B cell (primary cell): ENCODE measurements around the gene TENT5C.

Experiments used
- EZH2 ChIP-seq: IDR thresholded peaks from 2 replicates; pipeline ENCODE4 v1.6.1; 2012; ENCODE audit warnings: borderline replicate concordance, low read depth, mild to moderate bottlenecking, moderate library complexity, low read length; ENCODE audit not compliant: insufficient read depth, poor library complexity, severe bottlenecking
- TF ChIP-seq, protein P1 (sequence below): fragments of 200-600 bp; IDR thresholded peaks from one replicate; pipeline ENCODE4 v1.8.0; 2022; ENCODE audit warnings: antibody characterized with exemption, mild to moderate bottlenecking

DNA sequence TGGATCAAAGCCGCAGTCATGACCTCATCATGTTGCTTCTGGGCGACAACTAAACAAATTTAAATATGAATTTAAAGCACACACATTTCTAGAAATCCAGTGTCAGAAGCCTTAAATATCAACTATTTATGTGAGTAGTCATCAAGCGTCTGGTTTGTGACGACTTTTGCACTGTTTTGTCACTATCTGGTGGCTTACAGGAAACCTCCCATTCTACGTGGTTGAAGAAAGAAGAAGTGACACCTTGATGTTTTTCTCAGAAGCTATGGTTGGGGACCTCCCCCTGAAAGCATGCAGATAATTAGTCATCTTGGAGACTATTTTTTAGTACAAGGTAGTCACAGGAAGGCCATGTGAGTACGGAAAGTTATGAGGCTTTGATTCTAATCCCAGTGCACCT, 58.5 kb downstream of the TENT5C start:
- TF ChIP-seq, protein P1, sequence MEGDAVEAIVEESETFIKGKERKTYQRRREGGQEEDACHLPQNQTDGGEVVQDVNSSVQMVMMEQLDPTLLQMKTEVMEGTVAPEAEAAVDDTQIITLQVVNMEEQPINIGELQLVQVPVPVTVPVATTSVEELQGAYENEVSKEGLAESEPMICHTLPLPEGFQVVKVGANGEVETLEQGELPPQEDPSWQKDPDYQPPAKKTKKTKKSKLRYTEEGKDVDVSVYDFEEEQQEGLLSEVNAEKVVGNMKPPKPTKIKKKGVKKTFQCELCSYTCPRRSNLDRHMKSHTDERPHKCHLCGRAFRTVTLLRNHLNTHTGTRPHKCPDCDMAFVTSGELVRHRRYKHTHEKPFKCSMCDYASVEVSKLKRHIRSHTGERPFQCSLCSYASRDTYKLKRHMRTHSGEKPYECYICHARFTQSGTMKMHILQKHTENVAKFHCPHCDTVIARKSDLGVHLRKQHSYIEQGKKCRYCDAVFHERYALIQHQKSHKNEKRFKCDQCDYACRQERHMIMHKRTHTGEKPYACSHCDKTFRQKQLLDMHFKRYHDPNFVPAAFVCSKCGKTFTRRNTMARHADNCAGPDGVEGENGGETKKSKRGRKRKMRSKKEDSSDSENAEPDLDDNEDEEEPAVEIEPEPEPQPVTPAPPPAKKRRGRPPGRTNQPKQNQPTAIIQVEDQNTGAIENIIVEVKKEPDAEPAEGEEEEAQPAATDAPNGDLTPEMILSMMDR = no peak
- no peak for TF ChIP-seq EZH2
